ENCODE data around the gene UNC45B. TPM values are rescaled to one million over a fixed set of nuclear protein-coding genes. Genes with fewer than 3 reads are reported as not detected.
"Not testable (repeated sequence)": the region's sequence is repeated elsewhere in the genome, so short reads cannot be mapped to it uniquely, and the experiment has no call there.

UNC45B gene
- total and polyA plus RNA-seq, 2 of the 13 experiments (the other 11 are each of a cell fraction or from before 2014, with no cell fraction given), result 0.01 TPM; not detected in 1

- DNase-seq (ENCODE audit: low spot score) (no peak), ATAC-seq (no peak), FAIRE-seq (no peak)
- TF ChIP-seq ZBTB34 (CRISPR knock-in tag; IDR thresholded peaks at IDR 0.05), result no peak
- ChIA-PET CTCF (ENCODE audit: low intra/inter-chr PET ratio, low total read pairs) (no interaction called here), POLR2A (no interaction called here)
- Histone ChIP-seq H3K9me3 (ENCODE audit: low read length) (no peaks in the 10 kb centered on the region), H3K4me3 (replicated peaks in 1 of 3; ENCODE audit: insufficient read depth in 1 of 3, low read depth in 2 of 3, low read length in 3 of 3) (no peak overlapping the region), H3K4me2 (ENCODE audit: low read depth, low read length) (no peak overlapping the region), H4K20me1 (ENCODE audit: insufficient read depth, low read length) (no peaks in the 10 kb centered on the region), H3K79me2 (ENCODE audit: insufficient read depth, low read length) (no peaks in the 10 kb centered on the region), H3K9ac (ENCODE audit: insufficient read depth, low read depth, low read length) (no peak overlapping the region), H2AFZ (ENCODE audit: low read length) (no peak overlapping the region), H3K27ac (ENCODE audit: extremely low read length, insufficient read depth, low read length) (no peak overlapping the region), H3K36me3 (replicated peaks in 1 of 2; ENCODE audit: control insufficient read depth in 1 of 2, insufficient read depth in 2 of 2, low read length in 2 of 2) (no peaks in the 10 kb centered on the region), H3K27me3 (ENCODE audit: control insufficient read depth in 1 of 2, insufficient read depth in 2 of 2, low read length in 2 of 2) (peaks cover 0 to 3% of the 10 kb centered on the region in 2 experiments; a peak in 2 of 5 replicates), H3K4me1 (ENCODE audit: insufficient read depth, low read length) (no peaks in the 10 kb centered on the region)
- no TSS peak for BruUV-seq (replicated peaks)
- WGBS (ENCODE audit: low lambda C conversion rate), result 0% methylated on average over 1 of the region's 1 CpG
- intact Hi-C loops (cut with micrococcal nuclease; ENCODE audit: unreplicated experiment) (no loop called here), in situ Hi-C loops (cut with HindIII; ENCODE audit: extremely low pct_ligation_motif_present, low pct_unique_long_range_greater_than_20kb) (no loop called here)
Measured at GRCh38 chr17:35229638-35230037, 82.0 kb downstream of the UNC45B start.

GRCh38 chr17:35234315-35234714, 86.7 kb downstream of the UNC45B start:
- CTCF ChIA-PET (ENCODE audit: low intra/inter-chr PET ratio, low total read pairs), result not testable (repeated sequence)
- WGBS (ENCODE audit: low lambda C conversion rate), result 0% methylated on average over 4 of the region's 4 CpGs

More at GRCh38 chr17:35234315-35234714, 86.7 kb downstream of the UNC45B start:
- H2AFZ ChIP-seq (ENCODE audit: low read length); H3K27ac ChIP-seq (ENCODE audit: extremely low read length, insufficient read depth, low read length); ATAC-seq; H3K27me3 ChIP-seq (ENCODE audit: control insufficient read depth in 1 of 2, insufficient read depth in 2 of 2, low read length in 2 of 2); H3K36me3 ChIP-seq (replicated peaks in 1 of 2; ENCODE audit: control insufficient read depth in 1 of 2, insufficient read depth in 2 of 2, low read length in 2 of 2); DNase-seq (ENCODE audit: low spot score); FAIRE-seq; in situ Hi-C loops (cut with HindIII; ENCODE audit: extremely low pct_ligation_motif_present, low pct_unique_long_range_greater_than_20kb); H4K20me1 ChIP-seq (ENCODE audit: insufficient read depth, low read length); H3K4me3 ChIP-seq (replicated peaks in 1 of 3; ENCODE audit: insufficient read depth in 1 of 3, low read depth in 2 of 3, low read length in 3 of 3); BruUV-seq (replicated peaks); POLR2A ChIA-PET; H3K9me3 ChIP-seq (ENCODE audit: low read length); H3K4me1 ChIP-seq (ENCODE audit: insufficient read depth, low read length); H3K4me2 ChIP-seq (ENCODE audit: low read depth, low read length); H3K9ac ChIP-seq (ENCODE audit: insufficient read depth, low read depth, low read length); intact Hi-C loops (cut with micrococcal nuclease; ENCODE audit: unreplicated experiment); H3K79me2 ChIP-seq (ENCODE audit: insufficient read depth, low read length): not testable (repeated sequence)
